Central memory CD8-positive, alpha-beta T cell (primary cell): ENCODE data around the gene PKP2.

Experiments used
- ATAC-seq: fragments of 150-1000 bp; cut with Tn5 transposase; replicated peaks from 2 replicates; pipeline ENCODE4 v1.10.0; 2022; ENCODE audit warnings: mild to moderate bottlenecking, moderate FRiP score, moderate number of reproducible peaks; ENCODE audit not compliant: poor library complexity, severe bottlenecking; ENCODE audit errors: extremely low read depth
- DNase-seq, 2 donors: peaks; one replicate each; pipeline ENCODE4 v3.0.0; 2021; ENCODE audit warnings: low spot score in 2 of 2
- H3K27ac Mint-ChIP-seq: one replicate; pipeline ENCODE4 v1.8.0; 2022; ENCODE audit warnings: low read depth, mild to moderate bottlenecking, moderate library complexity, mixed read lengths
- H3K27me3 Mint-ChIP-seq: one replicate; pipeline ENCODE4 v1.8.0; 2022; ENCODE audit warnings: mixed read lengths
- H3K36me3 Mint-ChIP-seq: one replicate; pipeline ENCODE4 v1.8.0; 2022; ENCODE audit warnings: mild to moderate bottlenecking, moderate library complexity, mixed read lengths; ENCODE audit not compliant: insufficient read depth
- H3K4me1 Mint-ChIP-seq: one replicate; pipeline ENCODE4 v1.8.0; 2022; ENCODE audit warnings: mixed read lengths
- H3K4me3 Mint-ChIP-seq: one replicate; pipeline ENCODE4 v1.8.0; 2022; ENCODE audit warnings: mild to moderate bottlenecking, moderate library complexity, mixed read lengths
- H3K9me3 Mint-ChIP-seq: one replicate; pipeline ENCODE4 v1.8.0; 2022; ENCODE audit warnings: mixed read lengths

Gene PKP2

DNA sequence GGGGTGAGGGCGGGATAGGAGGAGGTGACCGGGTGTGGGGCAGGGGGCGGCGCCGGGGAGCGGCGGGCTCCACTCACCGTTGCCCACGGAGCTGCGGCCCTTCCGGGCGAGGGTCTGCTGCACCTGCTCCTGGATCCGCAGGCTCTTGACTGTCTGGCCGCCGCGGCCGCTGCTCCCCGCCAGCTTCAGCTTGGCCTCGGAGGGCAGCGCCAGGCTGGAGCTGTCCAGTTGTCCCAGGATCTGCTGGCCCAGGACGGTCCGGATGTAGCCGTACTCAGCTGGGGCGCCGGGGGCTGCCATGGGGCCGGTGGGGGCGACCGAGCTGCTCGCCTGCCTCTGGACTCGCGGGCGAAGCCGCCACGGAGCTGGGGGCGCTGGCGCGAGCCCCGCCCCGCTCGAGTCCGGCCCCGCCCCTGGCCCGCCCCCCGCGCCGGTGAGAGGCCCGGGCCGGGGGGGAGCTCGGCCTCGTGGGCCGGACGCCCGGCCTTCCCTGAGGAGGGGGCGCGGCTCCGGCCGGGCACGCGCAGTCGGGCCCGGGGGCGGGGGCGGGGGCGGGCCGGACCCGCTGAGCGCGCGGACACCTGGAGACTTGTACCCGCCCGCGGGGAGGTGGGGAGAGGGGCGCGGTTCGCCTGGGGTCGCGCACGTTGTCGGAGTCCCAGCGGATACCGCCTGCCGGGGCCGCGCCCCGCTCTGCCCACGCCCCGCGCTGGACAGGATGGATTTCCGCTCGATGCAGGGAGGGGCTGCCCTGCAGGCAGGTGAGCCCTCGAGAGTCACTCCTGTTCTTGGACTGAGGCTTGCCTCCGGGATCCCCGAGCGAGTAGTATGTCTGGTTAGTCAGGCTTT lies at the start of gene PKP2:
Gene PKP2 (minus strand): TSS at position 346 of the 849 bp plus-strand sequence. CDS start 46 bp downstream, at position 300.
- peak within 1 kb of the TSS; percentile 72 for H3K4me3 Mint-ChIP-seq
- no peak for DNase-seq
- no peak for ATAC-seq
- H3K27ac Mint-ChIP-seq, result no peak within 1 kb of the TSS
- peaks cover 16% of the 10 kb centered on the region for H3K4me1 Mint-ChIP-seq
- H3K9me3 Mint-ChIP-seq, result no peaks in the 10 kb centered on the region
- H3K36me3 Mint-ChIP-seq, result no peaks in the 10 kb centered on the region
- H3K27me3 Mint-ChIP-seq, result peaks cover 82% of the 10 kb centered on the region

DNA sequence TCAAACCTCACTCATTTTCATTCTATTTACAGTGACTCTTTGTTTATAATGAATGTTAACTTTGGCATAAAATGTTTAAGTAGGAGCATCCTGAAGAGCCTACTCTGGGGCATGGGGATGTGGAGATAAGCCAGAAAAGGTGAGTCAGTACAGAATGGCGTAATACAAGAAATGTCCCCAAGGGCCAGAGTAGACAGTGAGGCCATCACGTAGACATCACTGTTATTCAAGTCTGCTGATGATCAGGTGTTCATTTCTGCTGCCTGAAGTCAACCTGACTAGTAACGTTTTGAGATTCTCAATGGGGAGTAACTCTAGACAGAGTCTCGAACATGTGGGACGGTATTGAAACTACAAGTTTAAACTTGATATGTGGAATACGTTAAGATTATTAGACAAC lies 47.6 kb upstream of the PKP2 start:
- H3K27me3 Mint-ChIP-seq, result no peaks in the 10 kb centered on the region
- DNase-seq, result no peak

DNA sequence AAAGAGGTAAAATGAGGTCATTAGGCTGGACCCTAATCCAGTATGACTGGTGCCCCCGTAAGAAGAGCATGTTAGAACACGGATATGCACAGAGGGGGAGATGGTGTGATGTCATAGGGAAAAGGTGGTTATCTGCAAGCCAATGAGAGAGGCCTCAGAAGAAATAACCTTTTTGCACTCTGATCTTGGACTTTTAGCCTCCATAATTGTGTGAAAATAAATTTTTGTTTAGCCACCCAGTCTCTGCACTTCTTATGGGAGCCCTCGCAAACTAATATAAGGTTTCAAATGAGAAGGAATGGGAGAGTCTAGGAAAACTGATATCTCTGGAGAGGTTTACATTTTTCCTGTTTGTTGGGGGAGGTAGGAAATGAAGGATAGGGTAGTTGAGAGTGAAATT lies 43.2 kb upstream of the PKP2 start:
- Mint-ChIP-seq H3K36me3 (no peaks in the 10 kb centered on the region), H3K4me3 (no peak overlapping the region), H3K27ac (no peak overlapping the region), H3K27me3 (no peaks in the 10 kb centered on the region), H3K4me1 (no peaks in the 10 kb centered on the region), H3K9me3 (no peaks in the 10 kb centered on the region)
- DNase-seq (no peak), ATAC-seq (no peak)

More for the DNA sequence above, 47.6 kb upstream of the PKP2 start:
- Mint-ChIP-seq H3K36me3 (peaks cover 2% of the 10 kb centered on the region), H3K4me1 (no peaks in the 10 kb centered on the region), H3K4me3 (no peak overlapping the region), H3K9me3 (no peaks in the 10 kb centered on the region), H3K27ac (no peak overlapping the region)
- ATAC-seq, result no peak

DNA sequence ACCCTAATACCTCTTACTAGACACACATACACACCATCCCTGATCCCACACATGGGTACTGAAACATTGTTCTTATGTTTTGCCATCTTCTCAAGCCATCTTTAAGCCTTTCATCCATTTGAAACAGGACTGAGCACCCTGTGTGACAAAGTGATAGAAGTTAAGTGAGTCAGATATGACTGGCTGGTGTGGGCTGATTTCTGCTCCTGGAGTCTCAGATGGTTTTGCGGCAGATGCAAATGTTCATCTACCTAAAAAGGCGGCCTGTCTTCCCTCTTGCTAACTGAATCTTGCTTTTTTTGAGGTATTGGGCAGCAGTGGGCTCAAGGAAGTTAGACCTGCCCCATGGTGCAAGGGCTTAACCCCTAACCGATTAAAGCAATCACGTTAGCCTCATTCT lies 30.4 kb upstream of the PKP2 start:
- peaks cover 5% of the 10 kb centered on the region for H3K9me3 Mint-ChIP-seq
- DNase-seq, result no peak
- no peaks in the 10 kb centered on the region for H3K4me1 Mint-ChIP-seq
- no peaks in the 10 kb centered on the region for H3K36me3 Mint-ChIP-seq
- H3K27ac Mint-ChIP-seq, result no peak overlapping the region
- peaks cover 8% of the 10 kb centered on the region for H3K27me3 Mint-ChIP-seq
- no peak overlapping the region for H3K4me3 Mint-ChIP-seq
- no peak for ATAC-seq

DNA sequence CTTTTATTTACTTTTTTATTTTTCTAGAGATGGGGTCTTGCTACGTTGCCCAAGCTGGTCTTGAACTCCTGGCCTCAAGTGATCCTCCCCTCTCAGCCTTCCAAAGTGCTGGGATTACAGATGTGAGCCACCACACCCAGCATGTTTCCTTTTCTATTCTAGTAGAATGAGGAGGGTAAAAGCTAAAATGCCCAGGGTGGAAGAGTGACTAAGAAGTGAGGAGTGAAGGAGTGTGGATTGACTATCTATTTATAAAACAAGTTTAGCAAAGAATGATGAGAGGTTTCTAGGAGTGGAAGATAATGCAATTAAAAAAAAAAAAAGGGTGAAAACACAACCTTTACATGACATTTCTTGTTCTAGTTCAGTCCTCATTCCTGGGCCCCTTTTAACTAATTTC lies 29.8 kb upstream of the PKP2 start:
- H3K27me3 Mint-ChIP-seq, result peaks cover 8% of the 10 kb centered on the region
- H3K4me1 Mint-ChIP-seq, result no peaks in the 10 kb centered on the region
- H3K9me3 Mint-ChIP-seq, result peaks cover 5% of the 10 kb centered on the region
- H3K4me3 Mint-ChIP-seq, result no peak overlapping the region
- H3K27ac Mint-ChIP-seq, result no peak overlapping the region
- no peak for DNase-seq
- H3K36me3 Mint-ChIP-seq, result no peaks in the 10 kb centered on the region
- ATAC-seq, result no peak

DNA sequence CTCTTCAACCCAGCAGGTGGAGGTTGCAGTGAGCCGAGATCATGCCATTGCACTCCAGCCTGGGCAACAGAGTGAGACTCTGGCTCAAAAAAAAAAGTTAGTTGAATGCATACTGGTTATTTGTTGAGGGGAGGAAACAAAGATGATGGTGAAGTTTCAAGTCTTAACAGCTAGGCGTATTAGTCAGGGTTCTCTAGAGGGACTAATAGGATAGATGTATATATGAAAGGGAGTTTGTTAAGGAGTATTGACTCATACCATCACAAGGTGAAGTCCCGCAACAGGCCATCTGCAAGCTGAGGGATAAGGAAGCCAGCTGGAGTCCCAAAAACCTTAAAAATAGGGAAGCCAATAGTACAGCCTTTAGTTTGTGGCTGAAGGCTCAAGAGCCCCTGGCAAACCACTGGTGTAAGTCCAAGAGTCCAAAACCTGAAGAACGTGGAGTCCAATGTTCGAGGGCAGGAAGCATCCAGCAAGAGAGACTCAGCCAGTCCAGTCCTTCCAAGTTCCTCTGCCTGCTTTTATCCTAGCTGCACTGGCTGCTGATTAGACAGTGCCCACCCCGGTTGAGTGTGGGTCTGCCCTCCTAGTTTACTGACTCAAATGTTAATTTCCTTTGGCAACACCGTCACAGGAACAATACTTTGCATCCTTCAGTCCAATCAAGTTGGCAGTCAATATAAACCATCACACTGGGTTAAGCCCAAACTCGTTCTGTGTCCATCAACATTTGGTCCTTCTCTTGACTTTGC lies 26.1 kb upstream of the PKP2 start:
- no peaks in the 10 kb centered on the region for H3K36me3 Mint-ChIP-seq
- peaks cover 16% of the 10 kb centered on the region for H3K27me3 Mint-ChIP-seq
- H3K9me3 Mint-ChIP-seq, result peaks cover 2% of the 10 kb centered on the region
- ATAC-seq, result no peak
- H3K4me1 Mint-ChIP-seq, result no peaks in the 10 kb centered on the region
- DNase-seq, result no peak
- no peak overlapping the region for H3K4me3 Mint-ChIP-seq
- no peak overlapping the region for H3K27ac Mint-ChIP-seq

DNA sequence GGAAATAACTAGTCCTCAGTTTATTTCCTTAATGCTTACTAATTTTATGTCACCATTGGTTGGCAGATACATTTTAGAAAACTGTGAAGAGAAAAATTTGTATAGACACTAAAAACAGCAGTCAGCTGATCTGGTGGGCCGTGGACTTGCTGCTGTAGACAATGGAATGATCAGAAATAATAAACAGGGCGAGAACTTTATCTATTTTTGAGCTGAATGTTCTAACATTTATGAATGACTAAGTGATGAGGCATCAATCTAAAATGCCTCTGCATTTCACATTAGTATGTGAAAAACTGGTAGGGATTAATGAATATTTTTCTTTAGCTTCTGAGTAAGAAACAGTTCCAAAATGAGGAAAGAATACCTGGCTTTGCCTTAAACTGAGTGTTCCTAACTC lies 24.8 kb upstream of the PKP2 start:
- DNase-seq (no peak), ATAC-seq (no peak)
- H3K9me3 Mint-ChIP-seq, result no peaks in the 10 kb centered on the region
- no peak overlapping the region for H3K27ac Mint-ChIP-seq
- no peak overlapping the region for H3K4me3 Mint-ChIP-seq
- H3K4me1 Mint-ChIP-seq, result no peaks in the 10 kb centered on the region
- H3K36me3 Mint-ChIP-seq, result no peaks in the 10 kb centered on the region
- peaks cover 16% of the 10 kb centered on the region for H3K27me3 Mint-ChIP-seq

DNA sequence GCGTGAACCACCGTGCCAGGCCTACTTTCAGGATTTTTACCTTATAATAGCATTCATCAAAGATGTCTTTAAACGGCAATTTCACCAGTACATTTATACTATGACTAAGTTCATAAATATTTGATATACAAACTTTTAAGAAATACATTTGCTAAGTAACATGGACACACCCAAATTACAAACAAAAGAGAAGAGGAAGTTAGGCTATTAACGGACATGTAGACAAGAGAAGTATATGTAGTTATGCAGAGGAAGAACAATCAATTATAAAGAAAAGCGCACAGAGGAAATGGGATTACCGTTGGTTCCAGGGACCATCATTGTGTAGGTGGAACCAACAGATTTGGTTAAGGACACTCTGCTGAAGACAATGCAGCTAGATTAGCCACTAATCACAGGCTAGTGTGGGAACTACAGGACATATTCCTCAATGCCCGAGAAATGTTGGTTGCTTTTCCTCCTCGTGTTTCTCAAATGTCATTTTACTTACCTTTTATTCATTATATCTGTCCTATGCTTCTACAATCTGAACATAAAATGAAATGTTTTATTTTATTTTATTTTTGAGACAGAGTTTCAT lies 24.0 kb upstream of the PKP2 start:
- no peak for DNase-seq
- no peaks in the 10 kb centered on the region for H3K4me1 Mint-ChIP-seq
- no peak for ATAC-seq
- peaks cover 16% of the 10 kb centered on the region for H3K27me3 Mint-ChIP-seq
- H3K4me3 Mint-ChIP-seq, result no peak overlapping the region
- no peak overlapping the region for H3K27ac Mint-ChIP-seq
- H3K36me3 Mint-ChIP-seq, result no peaks in the 10 kb centered on the region
- no peaks in the 10 kb centered on the region for H3K9me3 Mint-ChIP-seq

DNA sequence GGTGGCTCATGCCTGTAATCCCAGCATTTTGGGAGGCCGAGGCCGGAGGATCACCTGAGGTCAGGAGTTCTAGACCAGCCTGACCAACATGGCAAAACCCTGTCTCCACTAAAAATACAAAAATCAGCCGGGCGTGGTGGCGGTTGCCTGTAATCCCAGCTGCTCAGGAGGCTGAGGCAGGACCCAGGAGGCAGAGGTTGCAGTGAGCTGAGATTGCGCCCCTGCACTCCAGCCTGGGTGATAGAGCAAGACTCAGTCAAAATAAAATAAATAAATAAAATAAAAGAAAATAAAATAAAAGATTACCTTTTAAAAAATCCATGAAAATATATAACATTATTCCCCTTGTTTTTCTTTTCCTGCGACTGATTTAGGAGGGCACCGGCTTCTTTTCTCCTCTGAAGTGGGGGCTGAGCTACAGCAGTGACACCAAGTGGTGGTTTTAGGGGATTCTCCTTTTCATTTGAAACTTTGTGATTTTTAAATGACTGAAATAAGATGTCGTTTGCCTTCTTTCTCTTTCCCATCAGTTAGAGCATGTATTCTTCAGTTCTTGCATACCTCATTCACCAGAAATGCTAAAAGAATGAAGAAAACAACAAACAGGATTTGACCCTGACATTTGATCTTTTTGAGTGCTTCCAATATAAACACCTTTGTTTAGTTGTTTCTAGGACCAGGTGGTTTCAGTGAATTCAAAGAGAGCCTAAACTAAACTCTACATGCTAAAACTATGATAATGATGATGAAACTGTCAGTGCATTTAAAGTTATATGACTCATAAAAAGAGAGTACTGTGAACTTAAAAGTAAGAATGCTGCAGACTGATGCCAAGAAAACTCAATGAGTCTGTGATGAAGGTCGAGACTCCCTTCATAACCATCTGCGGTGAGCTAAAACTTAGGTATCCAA lies 22.6 kb upstream of the PKP2 start:
- H3K9me3 Mint-ChIP-seq, result no peaks in the 10 kb centered on the region
- peaks cover 27% of the 10 kb centered on the region for H3K27me3 Mint-ChIP-seq
- no peaks in the 10 kb centered on the region for H3K36me3 Mint-ChIP-seq
- ATAC-seq (no peak), DNase-seq (no peak)
- no peak overlapping the region for H3K27ac Mint-ChIP-seq
- no peak overlapping the region for H3K4me3 Mint-ChIP-seq
- no peaks in the 10 kb centered on the region for H3K4me1 Mint-ChIP-seq

DNA sequence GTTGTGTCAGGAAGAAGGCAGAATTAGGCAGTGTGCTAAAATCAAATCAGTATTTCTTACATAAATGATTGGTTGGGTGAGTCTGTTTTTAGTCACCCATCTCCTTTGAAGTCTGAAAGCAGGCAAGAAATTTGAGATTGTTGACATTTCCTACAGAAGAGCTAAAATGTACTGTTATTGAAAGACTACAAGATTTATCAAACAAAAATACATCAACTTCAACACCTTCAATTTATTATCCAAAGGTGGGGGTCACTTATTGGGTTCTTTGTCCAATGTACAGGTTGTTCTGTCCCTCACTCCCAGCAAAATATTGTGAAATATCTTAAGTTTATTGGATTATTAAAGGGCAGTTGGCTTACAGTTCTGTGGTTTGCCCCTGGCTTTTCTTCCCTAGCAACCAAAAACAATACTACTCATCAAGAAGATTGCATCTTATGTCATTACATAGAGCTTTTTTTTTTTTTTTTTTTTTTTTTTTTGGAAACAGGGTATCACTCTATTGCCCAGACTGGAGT lies 20.6 kb upstream of the PKP2 start:
- Mint-ChIP-seq H3K4me1 (no peaks in the 10 kb centered on the region), H3K4me3 (no peak overlapping the region), H3K36me3 (no peaks in the 10 kb centered on the region), H3K27ac (no peak overlapping the region), H3K9me3 (no peaks in the 10 kb centered on the region), H3K27me3 (peaks cover 19% of the 10 kb centered on the region)
- no peak for DNase-seq
- ATAC-seq, result no peak

DNA sequence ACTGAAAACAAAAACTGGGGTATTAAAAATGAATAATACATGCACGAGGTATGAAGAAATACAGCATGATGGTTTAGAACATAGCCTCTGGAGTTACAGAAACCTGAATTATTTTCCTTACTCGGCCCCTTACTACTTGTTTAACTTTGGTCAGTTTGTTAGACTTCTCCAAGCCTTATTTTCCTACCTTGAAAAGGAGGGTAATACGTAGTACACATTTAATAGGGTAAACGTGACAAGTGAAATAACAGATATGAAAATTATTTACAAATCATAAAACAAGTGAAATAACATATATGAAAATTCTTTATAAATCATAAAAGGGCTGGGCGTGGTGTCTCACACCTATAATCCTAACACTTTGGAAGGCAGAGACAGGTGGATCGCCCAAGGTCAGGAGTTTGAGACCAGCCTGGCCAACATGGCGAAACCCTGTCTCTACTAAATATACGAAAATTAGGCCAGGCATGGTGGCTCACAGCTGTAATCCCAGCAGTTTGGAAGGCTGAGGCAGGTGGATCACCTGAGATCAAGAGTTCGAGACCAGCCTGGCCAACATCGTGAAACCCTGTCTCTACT lies 11.4 kb upstream of the PKP2 start:
- H3K9me3 Mint-ChIP-seq, result no peaks in the 10 kb centered on the region
- no peak for ATAC-seq
- H3K36me3 Mint-ChIP-seq, result peaks cover 2% of the 10 kb centered on the region
- no peaks in the 10 kb centered on the region for H3K4me1 Mint-ChIP-seq
- DNase-seq, result no peak
- no peak overlapping the region for H3K4me3 Mint-ChIP-seq
- H3K27me3 Mint-ChIP-seq, result peaks cover 19% of the 10 kb centered on the region
- no peak overlapping the region for H3K27ac Mint-ChIP-seq

DNA sequence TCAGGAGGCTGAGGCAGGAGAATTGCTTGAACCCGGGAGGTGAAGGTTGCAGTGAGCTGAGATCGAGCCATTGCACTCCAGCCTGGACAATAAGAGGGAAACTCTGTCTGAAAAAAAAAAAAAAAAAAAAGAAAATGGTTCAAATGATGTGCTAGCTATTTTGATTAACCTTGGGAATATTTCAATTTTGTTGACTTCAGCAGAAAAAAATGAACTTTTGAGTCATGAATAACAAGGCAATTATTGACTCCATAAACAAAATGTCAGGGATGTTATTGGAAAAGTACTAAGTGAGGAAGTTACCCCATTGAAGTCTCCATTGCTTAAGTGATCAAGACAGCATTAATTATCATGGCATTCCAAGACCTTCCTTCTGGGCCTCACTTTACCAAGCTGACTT lies 10.6 kb upstream of the PKP2 start:
- Mint-ChIP-seq H3K9me3 (no peaks in the 10 kb centered on the region), H3K4me3 (no peak overlapping the region), H3K36me3 (peaks cover 2% of the 10 kb centered on the region), H3K4me1 (no peaks in the 10 kb centered on the region), H3K27ac (no peak overlapping the region), H3K27me3 (peaks cover 19% of the 10 kb centered on the region)
- no peak for ATAC-seq
- no peak for DNase-seq
